H1 (cell line): ENCODE measurements around the gene MPIG6B.

Experiments used
- BRCA1 ChIP-seq: IDR thresholded peaks from 2 replicates; pipeline ENCODE4 v1.6.1; 2012; ENCODE audit warnings: low read depth, low read length, improper control_type of control experiment
- CHD7 ChIP-seq: fragments of 300-600 bp; sonication (generic); IDR thresholded peaks from 2 replicates; pipeline ENCODE4 v1.7.1; 2012; ENCODE audit warnings: low read length, moderate library complexity, mild to moderate bottlenecking, inconsistent platforms; ENCODE audit not compliant: insufficient replicate concordance
- CTCF ChIP-seq, 3 experiments: IDR thresholded peaks; 1 replicate in 2 of 3; 2 replicates in 1 of 3; pipeline versions ENCODE4 v1.5.1 to v1.6.1; 2011; ENCODE audit warnings: low read length in 3 of 3, mild to moderate bottlenecking in 3 of 3, inconsistent platforms in 2 of 3, low read depth in 1 of 3, moderate library complexity in 1 of 3; ENCODE audit not compliant: insufficient read depth in 1 of 3; ENCODE audit errors: control extremely low read depth in 1 of 3
- EZH2 ChIP-seq: fragments of 200-600 bp; sonication (generic); IDR thresholded peaks from 2 replicates; pipeline ENCODE4 v1.7.1; 2012; ENCODE audit warnings: low read depth, mild to moderate bottlenecking, moderate library complexity, low read length, inconsistent platforms; ENCODE audit not compliant: severe bottlenecking
- FOSL1 ChIP-seq: IDR thresholded peaks from 2 replicates; pipeline ENCODE4 v1.6.1; 2011; ENCODE audit warnings: mild to moderate bottlenecking, low read depth, low read length, moderate library complexity; ENCODE audit not compliant: insufficient read depth
- GTF2F1 ChIP-seq: IDR thresholded peaks from 2 replicates; pipeline ENCODE4 v1.6.1; 2012; ENCODE audit warnings: low read depth, low read length, improper control_type of control experiment, borderline replicate concordance
- JUN ChIP-seq: IDR thresholded peaks from 2 replicates; pipeline ENCODE4 v1.6.1; 2011; ENCODE audit warnings: low read depth, mild to moderate bottlenecking, improper control_type of control experiment, low read length
- MAFK ChIP-seq: IDR thresholded peaks from 2 replicates; pipeline ENCODE4 v1.6.1; 2012; ENCODE audit warnings: low read depth, mild to moderate bottlenecking, improper control_type of control experiment, low read length
- POLR2A ChIP-seq, 2 experiments: IDR thresholded peaks; 1 replicate in 1 of 2; 2 replicates in 1 of 2; pipeline ENCODE4 v1.6.1; 2011; ENCODE audit warnings: low read depth in 2 of 2, low read length in 2 of 2, mild to moderate bottlenecking in 2 of 2; ENCODE audit errors: control extremely low read depth in 1 of 2
- POLR2AphosphoS5 ChIP-seq: IDR thresholded peaks from 2 replicates; pipeline ENCODE4 v1.6.1; 2011; ENCODE audit warnings: low read depth, low read length
- SP4 ChIP-seq: IDR thresholded peaks from 2 replicates; pipeline ENCODE4 v1.6.1; 2012; ENCODE audit warnings: low read length, inconsistent platforms

- no peak for TF ChIP-seq POLR2AphosphoS5
- no peak for TF ChIP-seq POLR2A (IDR thresholded peaks at IDR 0.05; ENCODE audit: control extremely low read depth in 1 of 2, low read depth in 2 of 2, low read length in 2 of 2)
- TF ChIP-seq FOSL1, result no peak
- no peak for TF ChIP-seq MAFK
- no peak for TF ChIP-seq GTF2F1
- no peak for TF ChIP-seq CTCF (IDR thresholded peaks at IDR 0.05; ENCODE audit: control extremely low read depth in 1 of 3, insufficient read depth in 1 of 3, low read depth in 1 of 3, low read length in 3 of 3)
- no peak for TF ChIP-seq SP4
- TF ChIP-seq EZH2, result no peak
- no peak for TF ChIP-seq CHD7
- TF ChIP-seq JUN, result no peak
- no peak for TF ChIP-seq BRCA1
Measured at GRCh38 chr6:31705931-31706330, 17.2 kb upstream of the MPIG6B start.
